ENCODE measurements around the gene DGKH. TPM values are rescaled to one million over a fixed set of nuclear protein-coding genes. Genes with fewer than 3 reads are reported as not detected.

Gene DGKH
- total and polyA plus RNA-seq, 9 of the 15 experiments (the other 6 are each of a cell fraction or from before 2014, with no cell fraction given): 0.38 to 4.4 (median 3.1) TPM

DNA sequence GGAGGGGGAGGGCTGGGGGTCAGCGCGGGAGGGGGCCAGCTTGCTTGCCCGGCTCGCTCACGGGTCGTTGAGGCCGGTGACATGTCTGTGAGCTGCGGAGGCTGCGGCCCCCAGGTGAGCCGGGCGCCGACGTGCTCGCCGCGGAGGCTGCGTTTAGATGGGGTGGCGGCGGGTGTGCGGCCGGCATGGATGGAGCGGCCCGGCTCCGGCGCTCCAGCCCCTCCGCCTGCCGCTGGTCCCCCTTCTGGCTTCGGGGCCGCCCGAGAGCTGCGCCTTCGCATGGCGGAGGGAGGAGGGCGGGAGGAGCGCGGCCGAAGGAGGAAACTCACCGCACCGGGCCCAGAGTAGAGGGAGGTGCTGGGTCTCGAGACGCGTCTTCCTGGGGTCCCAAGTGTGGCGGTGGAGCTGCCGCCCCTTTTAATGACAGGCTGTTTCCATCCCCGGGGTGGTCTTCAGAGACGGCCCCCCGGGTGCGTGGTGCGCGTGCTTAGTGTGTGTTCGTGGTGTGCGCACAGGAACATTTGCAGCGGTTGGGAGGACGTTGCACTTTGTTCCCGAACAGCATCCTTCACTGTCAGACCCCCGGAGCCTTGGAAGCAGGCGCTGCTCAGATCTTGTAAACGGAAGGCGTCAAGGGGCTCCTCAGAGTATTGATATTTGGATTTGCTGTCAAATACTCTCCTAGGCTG is 223.8 kb downstream of the DGKH start, which contains the start of gene AKAP11 (continued):
- TF ChIP-seq, protein P1, sequence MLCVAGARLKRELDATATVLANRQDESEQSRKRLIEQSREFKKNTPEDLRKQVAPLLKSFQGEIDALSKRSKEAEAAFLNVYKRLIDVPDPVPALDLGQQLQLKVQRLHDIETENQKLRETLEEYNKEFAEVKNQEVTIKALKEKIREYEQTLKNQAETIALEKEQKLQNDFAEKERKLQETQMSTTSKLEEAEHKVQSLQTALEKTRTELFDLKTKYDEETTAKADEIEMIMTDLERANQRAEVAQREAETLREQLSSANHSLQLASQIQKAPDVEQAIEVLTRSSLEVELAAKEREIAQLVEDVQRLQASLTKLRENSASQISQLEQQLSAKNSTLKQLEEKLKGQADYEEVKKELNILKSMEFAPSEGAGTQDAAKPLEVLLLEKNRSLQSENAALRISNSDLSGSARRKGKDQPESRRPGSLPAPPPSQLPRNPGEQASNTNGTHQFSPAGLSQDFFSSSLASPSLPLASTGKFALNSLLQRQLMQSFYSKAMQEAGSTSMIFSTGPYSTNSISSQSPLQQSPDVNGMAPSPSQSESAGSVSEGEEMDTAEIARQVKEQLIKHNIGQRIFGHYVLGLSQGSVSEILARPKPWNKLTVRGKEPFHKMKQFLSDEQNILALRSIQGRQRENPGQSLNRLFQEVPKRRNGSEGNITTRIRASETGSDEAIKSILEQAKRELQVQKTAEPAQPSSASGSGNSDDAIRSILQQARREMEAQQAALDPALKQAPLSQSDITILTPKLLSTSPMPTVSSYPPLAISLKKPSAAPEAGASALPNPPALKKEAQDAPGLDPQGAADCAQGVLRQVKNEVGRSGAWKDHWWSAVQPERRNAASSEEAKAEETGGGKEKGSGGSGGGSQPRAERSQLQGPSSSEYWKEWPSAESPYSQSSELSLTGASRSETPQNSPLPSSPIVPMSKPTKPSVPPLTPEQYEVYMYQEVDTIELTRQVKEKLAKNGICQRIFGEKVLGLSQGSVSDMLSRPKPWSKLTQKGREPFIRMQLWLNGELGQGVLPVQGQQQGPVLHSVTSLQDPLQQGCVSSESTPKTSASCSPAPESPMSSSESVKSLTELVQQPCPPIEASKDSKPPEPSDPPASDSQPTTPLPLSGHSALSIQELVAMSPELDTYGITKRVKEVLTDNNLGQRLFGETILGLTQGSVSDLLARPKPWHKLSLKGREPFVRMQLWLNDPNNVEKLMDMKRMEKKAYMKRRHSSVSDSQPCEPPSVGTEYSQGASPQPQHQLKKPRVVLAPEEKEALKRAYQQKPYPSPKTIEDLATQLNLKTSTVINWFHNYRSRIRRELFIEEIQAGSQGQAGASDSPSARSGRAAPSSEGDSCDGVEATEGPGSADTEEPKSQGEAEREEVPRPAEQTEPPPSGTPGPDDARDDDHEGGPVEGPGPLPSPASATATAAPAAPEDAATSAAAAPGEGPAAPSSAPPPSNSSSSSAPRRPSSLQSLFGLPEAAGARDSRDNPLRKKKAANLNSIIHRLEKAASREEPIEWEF (CRISPR knock-in tag; IDR thresholded peaks at IDR 0.05): no peak
- no peak for TF ChIP-seq ATF6 (CRISPR knock-in tag; IDR thresholded peaks at IDR 0.05)
- TF ChIP-seq SIN3A (IDR thresholded peaks at IDR 0.05; ENCODE audit: borderline replicate concordance in 2 of 2, control insufficient read depth in 1 of 2, low read depth in 2 of 2, low read length in 2 of 2): no peak
- TF ChIP-seq, protein P2, sequence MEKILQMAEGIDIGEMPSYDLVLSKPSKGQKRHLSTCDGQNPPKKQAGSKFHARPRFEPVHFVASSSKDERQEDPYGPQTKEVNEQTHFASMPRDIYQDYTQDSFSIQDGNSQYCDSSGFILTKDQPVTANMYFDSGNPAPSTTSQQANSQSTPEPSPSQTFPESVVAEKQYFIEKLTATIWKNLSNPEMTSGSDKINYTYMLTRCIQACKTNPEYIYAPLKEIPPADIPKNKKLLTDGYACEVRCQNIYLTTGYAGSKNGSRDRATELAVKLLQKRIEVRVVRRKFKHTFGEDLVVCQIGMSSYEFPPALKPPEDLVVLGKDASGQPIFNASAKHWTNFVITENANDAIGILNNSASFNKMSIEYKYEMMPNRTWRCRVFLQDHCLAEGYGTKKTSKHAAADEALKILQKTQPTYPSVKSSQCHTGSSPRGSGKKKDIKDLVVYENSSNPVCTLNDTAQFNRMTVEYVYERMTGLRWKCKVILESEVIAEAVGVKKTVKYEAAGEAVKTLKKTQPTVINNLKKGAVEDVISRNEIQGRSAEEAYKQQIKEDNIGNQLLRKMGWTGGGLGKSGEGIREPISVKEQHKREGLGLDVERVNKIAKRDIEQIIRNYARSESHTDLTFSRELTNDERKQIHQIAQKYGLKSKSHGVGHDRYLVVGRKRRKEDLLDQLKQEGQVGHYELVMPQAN (IDR thresholded peaks at IDR 0.05; ENCODE audit: borderline replicate concordance): peak; percentile 29; the same call in 1 of the 2 replicates
- no peak for TF ChIP-seq ZNF668 (CRISPR knock-in tag; IDR thresholded peaks at IDR 0.05)
- TF ChIP-seq MTA3 (IDR thresholded peaks at IDR 0.05; ENCODE audit: borderline replicate concordance): 0 out of 2 replicates have a peak, but pooled peaks have one; percentile 13
- TF ChIP-seq CHD1 (IDR thresholded peaks at IDR 0.05; ENCODE audit: low read length): peak; percentile 64
- peak; percentile 62 for TF ChIP-seq POLR2A (conservative IDR thresholded peaks at IDR 0.05)
- peak; percentile 36 for TF ChIP-seq TAF1 (IDR thresholded peaks at IDR 0.05; ENCODE audit: control insufficient read depth, extremely low read depth, insufficient read depth, low read length, severe bottlenecking)
- TF ChIP-seq, protein P3, sequence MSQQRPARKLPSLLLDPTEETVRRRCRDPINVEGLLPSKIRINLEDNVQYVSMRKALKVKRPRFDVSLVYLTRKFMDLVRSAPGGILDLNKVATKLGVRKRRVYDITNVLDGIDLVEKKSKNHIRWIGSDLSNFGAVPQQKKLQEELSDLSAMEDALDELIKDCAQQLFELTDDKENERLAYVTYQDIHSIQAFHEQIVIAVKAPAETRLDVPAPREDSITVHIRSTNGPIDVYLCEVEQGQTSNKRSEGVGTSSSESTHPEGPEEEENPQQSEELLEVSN (IDR thresholded peaks at IDR 0.05; ENCODE audit: borderline replicate concordance in 1 of 2, extremely low read depth in 1 of 2, insufficient read depth in 1 of 2, insufficient read length in 1 of 2, low read depth in 1 of 2, low read length in 1 of 2, poor library complexity in 1 of 2, severe bottlenecking in 1 of 2): peak; percentile 24 to 75
- TF ChIP-seq, protein P4, sequence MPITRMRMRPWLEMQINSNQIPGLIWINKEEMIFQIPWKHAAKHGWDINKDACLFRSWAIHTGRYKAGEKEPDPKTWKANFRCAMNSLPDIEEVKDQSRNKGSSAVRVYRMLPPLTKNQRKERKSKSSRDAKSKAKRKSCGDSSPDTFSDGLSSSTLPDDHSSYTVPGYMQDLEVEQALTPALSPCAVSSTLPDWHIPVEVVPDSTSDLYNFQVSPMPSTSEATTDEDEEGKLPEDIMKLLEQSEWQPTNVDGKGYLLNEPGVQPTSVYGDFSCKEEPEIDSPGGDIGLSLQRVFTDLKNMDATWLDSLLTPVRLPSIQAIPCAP (CRISPR knock-in tag; IDR thresholded peaks at IDR 0.05; ENCODE audit: borderline replicate concordance): no peak
- TF ChIP-seq KDM5B (IDR thresholded peaks at IDR 0.05; ENCODE audit: insufficient replicate concordance, low read depth, low read length): peak; percentile 44
- no peak for TF ChIP-seq HMG20A (CRISPR knock-in tag; conservative IDR thresholded peaks at IDR 0.05)
- no peak for TF ChIP-seq ZNF57 (CRISPR knock-in tag; IDR thresholded peaks at IDR 0.05)

All from K562 (cell line).